Measurements from ENCODE around the gene UGT1A7. TPM values are rescaled to one million over a fixed set of nuclear protein-coding genes. Genes with fewer than 3 reads are reported as not detected.

UGT1A7 gene
- total RNA-seq, 1 donor from 2014 or later, result 7.7 TPM

- DNase-seq (ENCODE audit: low spot score), result no peak
Observed at GRCh38 chr2:233760043-233760442, 78.3 kb downstream of the UGT1A7 start, which contains the start of gene UGT1A1. Gene UGT1A1 (plus strand): TSS chr2:233760270. CDS start chr2:233760288, 18 bp downstream.

- DNase-seq (ENCODE audit: low spot score), result no peak
Observed at GRCh38 chr2:233761040-233761769, 79.5 kb downstream of the UGT1A7 start.

GRCh38 chr2:233764264-233764663 is 82.6 kb downstream of the UGT1A7 start:
- DNase-seq (ENCODE audit: low spot score), result no peak

- DNase-seq (ENCODE audit: low spot score), result no peak
Observed at GRCh38 chr2:233764761-233765160, 83.1 kb downstream of the UGT1A7 start.

- no peak for DNase-seq (ENCODE audit: low spot score)
Observed at GRCh38 chr2:233766416-233766815, 84.7 kb downstream of the UGT1A7 start.

GRCh38 chr2:233768076-233768475 is 86.4 kb downstream of the UGT1A7 start:
- no peak for DNase-seq (ENCODE audit: low spot score)

- no peak for DNase-seq (ENCODE audit: low spot score)
Observed at GRCh38 chr2:233769260-233769659, 87.6 kb downstream of the UGT1A7 start.

- DNase-seq (ENCODE audit: low spot score), result no peak
Observed at GRCh38 chr2:233772153-233772552, 90.5 kb downstream of the UGT1A7 start.

GRCh38 chr2:233772583-233772982 is 90.9 kb downstream of the UGT1A7 start:
- no peak for DNase-seq (ENCODE audit: low spot score)

- no peak for DNase-seq (ENCODE audit: low spot score)
Observed at GRCh38 chr2:233773854-233774253, 92.2 kb downstream of the UGT1A7 start.

- no peak for DNase-seq (ENCODE audit: low spot score)
Observed at GRCh38 chr2:233775414-233775813, 93.7 kb downstream of the UGT1A7 start.

- DNase-seq (ENCODE audit: low spot score), result no peak
Observed at GRCh38 chr2:233778030-233778429, 96.3 kb downstream of the UGT1A7 start, which contains the start of gene MROH2A. Gene MROH2A (plus strand): TSS chr2:233778330. CDS start chr2:233779359, 1,029 bp downstream.

GRCh38 chr2:233779722-233780121 is 98.0 kb downstream of the UGT1A7 start:
- DNase-seq (ENCODE audit: low spot score), result no peak

GRCh38 chr2:233780771-233781170 is 99.1 kb downstream of the UGT1A7 start:
- DNase-seq (ENCODE audit: low spot score), result no peak

GRCh38 chr2:233789554-233789953 is 107.9 kb downstream of the UGT1A7 start:
- DNase-seq (ENCODE audit: low spot score), result no peak

GRCh38 chr2:233791151-233791882 is 109.6 kb downstream of the UGT1A7 start:
- no peak for DNase-seq (ENCODE audit: low spot score)

GRCh38 chr2:233791883-233792329 is 110.2 kb downstream of the UGT1A7 start:
- no peak for DNase-seq (ENCODE audit: low spot score)

GRCh38 chr2:233792720-233793119 is 111.0 kb downstream of the UGT1A7 start:
- DNase-seq (ENCODE audit: low spot score), result no peak

- DNase-seq (ENCODE audit: low spot score), result no peak
Observed at GRCh38 chr2:233793465-233794127, 111.9 kb downstream of the UGT1A7 start.

- DNase-seq (ENCODE audit: low spot score), result no peak
Observed at GRCh38 chr2:233794128-233794658, 112.5 kb downstream of the UGT1A7 start.

GRCh38 chr2:233795735-233796171 is 114.1 kb downstream of the UGT1A7 start:
- no peak for DNase-seq (ENCODE audit: low spot score)

GRCh38 chr2:233796254-233796653 is 114.6 kb downstream of the UGT1A7 start:
- no peak for DNase-seq (ENCODE audit: low spot score)
